H1 (cell line): ENCODE data around the gene TRIM9. TPM values are rescaled to one million over a fixed set of nuclear protein-coding genes. Genes with fewer than 3 reads are reported as not detected.

ENCODE experiments used
- CTCF ChIA-PET: fragments of 300-600 bp; sonication (Branson Sonifier 250); formaldehyde crosslinking; loops from one replicate; lab custom pipeline; 2021; ENCODE audit not compliant: partially characterized antibody; lab: Charles Lee
- POLR2A ChIA-PET: fragments of 300-600 bp; sonication (Branson Sonifier 250); formaldehyde crosslinking; loops from one replicate; lab custom pipeline; 2021; ENCODE audit warnings: inconsistent platforms; ENCODE audit not compliant: partially characterized antibody; lab: Charles Lee
- DNase-seq, 2 experiments: peaks; one replicate each; pipeline versions ENCODE4 v3.0.0 to v3.0.0-alpha.2; 2010 to 2022; ENCODE audit warnings: low spot score in 2 of 2, low read depth in 1 of 2, mixed read lengths in 1 of 2
- FAIRE-seq: peaks from 2 replicates; lab custom pipeline; 2011; peaks lifted over from hg19 to GRCh38; lab: Jason Lieb, UNC
- H2AFZ ChIP-seq: 2 replicates; pipeline ENCODE4 v1.8.1; 2012; ENCODE audit warnings: low read length, inconsistent platforms
- H2AK5ac ChIP-seq: 2 replicates; pipeline ENCODE4 v1.6.1; 2013; ENCODE audit warnings: low read depth, low read length
- H2BK120ac ChIP-seq: replicated peaks from 2 replicates; pipeline ENCODE3; 2013; ENCODE audit warnings: low read depth, low read length, inconsistent platforms
- H2BK12ac ChIP-seq: 2 replicates; pipeline ENCODE4 v1.6.1; 2013; ENCODE audit warnings: low read depth, low read length
- H2BK15ac ChIP-seq: 2 replicates; pipeline ENCODE4 v1.6.1; 2013; ENCODE audit warnings: low read length
- H2BK20ac ChIP-seq: 2 replicates; pipeline ENCODE4 v1.6.1; 2013; ENCODE audit warnings: low read length
- H2BK5ac ChIP-seq: 2 replicates; pipeline ENCODE4 v1.6.1; 2013; ENCODE audit warnings: low read depth, low read length
- H3K14ac ChIP-seq: 2 replicates; pipeline ENCODE4 v1.6.1; 2013; ENCODE audit warnings: inconsistent platforms; ENCODE audit not compliant: insufficient read length
- H3K18ac ChIP-seq: 2 replicates; pipeline ENCODE4 v1.6.1; 2013; ENCODE audit warnings: low read length; ENCODE audit errors: extremely low read depth
- H3K23ac ChIP-seq: 2 replicates; pipeline ENCODE4 v1.6.1; 2013; ENCODE audit warnings: inconsistent platforms; ENCODE audit not compliant: insufficient read length
- H3K23me2 ChIP-seq: 2 replicates; pipeline ENCODE4 v1.6.1; 2013; ENCODE audit warnings: low read depth, low read length
- H3K27ac ChIP-seq: 2 replicates; pipeline ENCODE4 v1.6.1; 2011; ENCODE audit warnings: low read depth, low read length, inconsistent platforms
- H3K27me3 ChIP-seq, 4 experiments: replicated peaks in 1 of 4; 1 replicate in 1 of 4; 2 replicates in 3 of 4; pipeline versions ENCODE4 v1.6.1 to v1.8.1; 2011 to 2013; ENCODE audit warnings: low read length in 3 of 4, mild to moderate bottlenecking in 3 of 4, inconsistent platforms in 2 of 4, mixed read lengths in 2 of 4, moderate library complexity in 1 of 4; ENCODE audit not compliant: control insufficient read depth in 3 of 4, insufficient read depth in 3 of 4; ENCODE audit errors: extremely low read depth in 1 of 4
- H3K36me3 ChIP-seq, 4 experiments: 2 replicates each; pipeline versions ENCODE4 v1.6.1 to v1.8.1; 2011 to 2013; ENCODE audit warnings: mild to moderate bottlenecking in 4 of 4, low read length in 3 of 4, moderate library complexity in 2 of 4, control low read depth in 1 of 4, inconsistent platforms in 1 of 4; ENCODE audit not compliant: insufficient read depth in 4 of 4, control insufficient read depth in 2 of 4
- H3K4ac ChIP-seq: replicated peaks from 2 replicates; pipeline ENCODE3; 2013; ENCODE audit warnings: low read length, low read depth, mixed read lengths, inconsistent platforms; ENCODE audit not compliant: insufficient read length
- H3K4me1 ChIP-seq, 4 experiments: replicated peaks in 1 of 4; 1 replicate in 1 of 4; 2 replicates in 3 of 4; pipeline versions ENCODE4 v1.6.1 to v1.8.1; 2011 to 2013; ENCODE audit warnings: low read length in 3 of 4, inconsistent platforms in 2 of 4, mixed read lengths in 1 of 4; ENCODE audit not compliant: insufficient read depth in 4 of 4, control insufficient read depth in 3 of 4
- H3K4me2 ChIP-seq, 2 experiments: 2 replicates each; pipeline versions ENCODE4 v1.6.1 to v1.8.1; 2011 to 2013; ENCODE audit warnings: low read depth in 2 of 2, low read length in 2 of 2, control low read depth in 1 of 2, inconsistent platforms in 1 of 2, mild to moderate bottlenecking in 1 of 2; ENCODE audit not compliant: insufficient read depth in 1 of 2
- H3K4me3 ChIP-seq, 4 experiments: fragments of 200-600, 300-600 bp in 1 of 4; sonication (generic), shearing (Covaris generic), sonication (Bioruptor Twin) in 1 of 4; 2 replicates each; pipeline versions ENCODE4 v1.5.1 to v1.8.1; 2011 to 2016; ENCODE audit warnings: low read length in 4 of 4, low read depth in 3 of 4, control low read depth in 2 of 4, inconsistent platforms in 2 of 4, mild to moderate bottlenecking in 2 of 4, mixed read lengths in 1 of 4, moderate library complexity in 1 of 4; ENCODE audit not compliant: insufficient read depth in 2 of 4; ENCODE audit errors: extremely low read depth in 1 of 4
- H3K56ac ChIP-seq: replicated peaks from 2 replicates; pipeline ENCODE3; 2013; ENCODE audit warnings: low read depth, mild to moderate bottlenecking, mixed read lengths, low read length, inconsistent platforms; ENCODE audit not compliant: insufficient read length
- H3K79me1 ChIP-seq: 2 replicates; pipeline ENCODE4 v1.6.1; 2013; ENCODE audit warnings: low read depth, low read length, control low read depth
- H3K79me2 ChIP-seq, 2 experiments: 2 replicates each; pipeline versions ENCODE4 v1.6.1 to v1.8.1; 2012 to 2013; ENCODE audit warnings: low read length in 2 of 2, mild to moderate bottlenecking in 2 of 2, inconsistent platforms in 1 of 2; ENCODE audit not compliant: insufficient read depth in 2 of 2, control insufficient read depth in 1 of 2
- H3K9ac ChIP-seq, 4 experiments: replicated peaks in 1 of 4; 1 replicate in 1 of 4; 2 replicates in 3 of 4; pipeline versions ENCODE4 v1.6.1 to v1.8.1; 2011 to 2013; ENCODE audit warnings: low read depth in 3 of 4, low read length in 3 of 4, control low read depth in 2 of 4, mild to moderate bottlenecking in 2 of 4, moderate library complexity in 2 of 4, inconsistent platforms in 1 of 4; ENCODE audit errors: extremely low read depth in 1 of 4
- H3K9me3 ChIP-seq, 2 experiments: 2 replicates each; pipeline versions ENCODE4 v1.6.1 to v1.8.1; 2012 to 2013; ENCODE audit warnings: mild to moderate bottlenecking in 2 of 2, moderate library complexity in 2 of 2, control low read depth in 1 of 2, inconsistent platforms in 1 of 2, low read depth in 1 of 2, low read length in 1 of 2, mixed read lengths in 1 of 2; ENCODE audit not compliant: insufficient read depth in 2 of 2
- H4K20me1 ChIP-seq, 2 experiments: replicated peaks in 1 of 2; 2 replicates each; pipeline versions ENCODE3 to v1.8.1; 2011 to 2013; ENCODE audit warnings: inconsistent platforms in 2 of 2, low read length in 2 of 2, mild to moderate bottlenecking in 1 of 2; ENCODE audit not compliant: insufficient read depth in 2 of 2, control insufficient read depth in 1 of 2
- H4K5ac ChIP-seq: 2 replicates; pipeline ENCODE4 v1.6.1; 2013; ENCODE audit warnings: low read length, low read depth, mixed read lengths, inconsistent platforms; ENCODE audit not compliant: insufficient read length
- H4K8ac ChIP-seq: 2 replicates; pipeline ENCODE4 v1.8.0; 2013; ENCODE audit warnings: mild to moderate bottlenecking, moderate library complexity, low read length, inconsistent platforms; ENCODE audit not compliant: insufficient read depth; ENCODE audit errors: extremely low read depth
- H4K91ac ChIP-seq: replicated peaks from 2 replicates; pipeline ENCODE3; 2013; ENCODE audit warnings: low read length, mixed read lengths, inconsistent platforms; ENCODE audit not compliant: insufficient read length
- EGR1 ChIP-seq: IDR thresholded peaks from 2 replicates; pipeline ENCODE4 v1.6.1; 2011; ENCODE audit warnings: low read depth, low read length, borderline replicate concordance
- NANOG ChIP-seq: IDR thresholded peaks from 2 replicates; pipeline ENCODE4 v1.6.1; 2011; ENCODE audit warnings: low read length, low read depth, mild to moderate bottlenecking, inconsistent platforms; ENCODE audit not compliant: insufficient read depth, poor library complexity, severe bottlenecking
- POU5F1 ChIP-seq: IDR thresholded peaks from 2 replicates; pipeline ENCODE4 v1.6.1; 2011; ENCODE audit warnings: low read depth, mild to moderate bottlenecking, low read length, moderate library complexity
- WGBS, 2 experiments: shearing (Covaris generic) in 1 of 2; methylation state at CpG; one replicate each; pipeline versions ENCODE4 v1.1.6 to v1.1.7; 2013 to 2015; ENCODE audit warnings: low lambda C conversion rate in 2 of 2, mixed read lengths in 2 of 2, inconsistent platforms in 1 of 2, low coverage in 1 of 2, missing lambda C conversion rate in 1 of 2; ENCODE audit not compliant: insufficient replicate concordance in 2 of 2, insufficient coverage in 1 of 2, insufficient read length in 1 of 2; ENCODE audit errors: extremely low coverage in 1 of 2, missing lambda C conversion rate in 1 of 2; 5-methylcytosine and 5-hydroxymethylcytosine counted together
- polyA plus RNA-seq, 7 experiments: library from polyadenylated mRNA; depleted of rRNA in 3 of 7; stranded (reverse) in 5 of 7; unstranded in 2 of 7; fragments of >200 nt in 5 of 7; fragments of 200-250 nt in 2 of 7; gene quantifications; 1 replicate in 5 of 7; 2 replicates in 1 of 7; 4 replicates in 1 of 7; pipeline versions ENCODE4 v1.2.1 to v1.2.3, GENCODE V29; 2011 to 2013; ENCODE audit warnings: missing spikeins in 2 of 7, mixed read lengths in 2 of 7
- total RNA-seq: library from RNA; stranded (reverse); fragmentation: NEBNext Ultra II Directional; extraction: Animal tissue kit (Norgen Biotek cat#: 25700); gene quantifications from 2 replicates; pipeline ENCODE4 v1.2.1, GENCODE V29; 2021

TRIM9 gene
- total and polyA plus RNA-seq, 2 of the 8 experiments (the other 6 are each of a cell fraction or from before 2014, with no cell fraction given), result 2.7 to 5.4 TPM

GRCh38 chr14:51074701-51075385 is 20.1 kb downstream of the TRIM9 start:
- H3K56ac ChIP-seq, result no peak overlapping the region
- H3K23ac ChIP-seq, result no peak overlapping the region
- H2BK15ac ChIP-seq, result no peak overlapping the region
- H2AK5ac ChIP-seq, result no peak overlapping the region
- H3K9ac ChIP-seq, result no peak overlapping the region
- H2BK20ac ChIP-seq, result no peak overlapping the region
- no peak overlapping the region for H3K4ac ChIP-seq
- no peaks in the 10 kb centered on the region for H3K23me2 ChIP-seq
- WGBS, 2 experiments, result 89% methylated on average over 8 of the region's 8 CpGs; no CpG with 5 or more reads in 1 of the 2 experiments
- H3K4me2 ChIP-seq, result no peak overlapping the region
- H3K4me1 ChIP-seq, result no peaks in the 10 kb centered on the region
- H3K27ac ChIP-seq, result no peak overlapping the region
- H2BK120ac ChIP-seq, result no peak overlapping the region
- no peak overlapping the region for H3K4me3 ChIP-seq
- no peak overlapping the region for H2AFZ ChIP-seq
- FAIRE-seq, result no peak
- ChIA-PET CTCF (no interaction called here), POLR2A (no interaction called here)
- H2BK5ac ChIP-seq, result no peak overlapping the region
- no peaks in the 10 kb centered on the region for H3K79me2 ChIP-seq
- no peak overlapping the region for H4K91ac ChIP-seq
- H4K5ac ChIP-seq, result no peak overlapping the region
- no peak overlapping the region for H3K14ac ChIP-seq
- no peak overlapping the region for H4K8ac ChIP-seq
- H3K9me3 ChIP-seq, result no peaks in the 10 kb centered on the region
- no peaks in the 10 kb centered on the region for H4K20me1 ChIP-seq
- H3K79me1 ChIP-seq, result no peaks in the 10 kb centered on the region
- TF ChIP-seq EGR1, result no peak
- no peak for TF ChIP-seq NANOG
- TF ChIP-seq POU5F1, result no peak
- H3K18ac ChIP-seq, result no peak overlapping the region
- DNase-seq, result no peak
- no peaks in the 10 kb centered on the region for H3K27me3 ChIP-seq
- H3K36me3 ChIP-seq, result no peaks in the 10 kb centered on the region
- no peak overlapping the region for H2BK12ac ChIP-seq
